Activated CD8-positive, alpha-beta memory T cell treated with anti-CD3 and anti-CD28 coated beads for 48 hours (primary cell): ENCODE results near the gene KLHL29.
"Not testable (repeated sequence)": the region's sequence is repeated elsewhere in the genome, so short reads cannot be mapped to it uniquely, and the experiment has no call there.

Experiments used
- DNase-seq, 3 experiments: peaks; one replicate each; pipeline ENCODE4 v3.0.0-alpha.2; 2020; ENCODE audit warnings: low read depth in 2 of 3, low spot score in 2 of 3

Gene KLHL29

GRCh38 chr2:23384551-23385343 lies at the start of gene KLHL29:
TSS of gene KLHL29 (plus strand) at chr2:23385179. CDS start at chr2:23562197, 177,018 bp downstream.
- peak; percentile 23 to 38 (median 30) for DNase-seq

DNA sequence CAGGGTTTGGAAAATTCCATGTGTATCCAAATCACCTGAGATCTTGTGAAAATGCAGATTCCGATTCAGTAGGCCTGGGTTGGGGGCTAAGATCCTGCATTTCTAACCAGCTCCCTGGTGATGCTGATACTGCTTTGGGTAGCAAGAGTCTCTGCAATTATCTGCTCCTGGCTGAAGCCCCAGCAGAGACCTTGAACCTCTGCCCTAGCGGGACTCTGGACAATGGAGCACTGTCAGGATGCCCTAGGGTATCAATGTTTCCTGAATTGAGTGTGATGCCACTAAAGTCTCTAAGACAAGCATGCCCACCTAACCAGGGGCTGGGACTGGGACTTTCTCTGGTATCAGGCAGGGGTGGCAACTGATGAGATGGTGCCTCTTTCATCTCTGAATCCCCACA lies 49.4 kb upstream of the KLHL29 start:
- DNase-seq: no peak

- DNase-seq: no peak
These were observed 42.9 kb upstream of the KLHL29 start for GRCh38 chr2:23342075-23342474.

GRCh38 chr2:23346029-23346428 lies 39.0 kb upstream of the KLHL29 start:
- DNase-seq: no peak

GRCh38 chr2:23346781-23347180 lies 38.2 kb upstream of the KLHL29 start:
- no peak for DNase-seq

GRCh38 chr2:23347471-23348092 lies 37.4 kb upstream of the KLHL29 start:
- no peak for DNase-seq

GRCh38 chr2:23348093-23348481 lies 36.9 kb upstream of the KLHL29 start:
- not testable (repeated sequence) for DNase-seq

DNA sequence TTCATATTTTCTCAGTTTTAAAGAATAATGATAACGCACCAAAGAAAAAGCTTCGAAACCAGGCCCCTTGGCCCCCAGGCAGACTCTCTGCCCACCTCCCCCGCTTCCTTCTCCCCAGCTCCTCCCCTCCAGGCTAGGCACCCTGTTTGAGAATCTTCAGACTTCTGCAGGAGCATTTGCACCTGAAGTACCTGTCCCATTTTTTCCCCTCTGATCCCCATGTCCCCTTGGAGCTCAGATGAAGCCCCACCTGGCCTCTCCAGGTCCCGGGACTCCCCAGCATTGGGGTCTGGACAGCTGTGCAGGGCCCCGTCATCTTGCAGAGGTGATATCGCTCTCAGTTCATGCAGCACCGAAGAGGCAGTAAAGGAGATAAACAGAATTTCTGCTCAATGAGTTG lies 35.5 kb upstream of the KLHL29 start:
- DNase-seq: no peak

DNA sequence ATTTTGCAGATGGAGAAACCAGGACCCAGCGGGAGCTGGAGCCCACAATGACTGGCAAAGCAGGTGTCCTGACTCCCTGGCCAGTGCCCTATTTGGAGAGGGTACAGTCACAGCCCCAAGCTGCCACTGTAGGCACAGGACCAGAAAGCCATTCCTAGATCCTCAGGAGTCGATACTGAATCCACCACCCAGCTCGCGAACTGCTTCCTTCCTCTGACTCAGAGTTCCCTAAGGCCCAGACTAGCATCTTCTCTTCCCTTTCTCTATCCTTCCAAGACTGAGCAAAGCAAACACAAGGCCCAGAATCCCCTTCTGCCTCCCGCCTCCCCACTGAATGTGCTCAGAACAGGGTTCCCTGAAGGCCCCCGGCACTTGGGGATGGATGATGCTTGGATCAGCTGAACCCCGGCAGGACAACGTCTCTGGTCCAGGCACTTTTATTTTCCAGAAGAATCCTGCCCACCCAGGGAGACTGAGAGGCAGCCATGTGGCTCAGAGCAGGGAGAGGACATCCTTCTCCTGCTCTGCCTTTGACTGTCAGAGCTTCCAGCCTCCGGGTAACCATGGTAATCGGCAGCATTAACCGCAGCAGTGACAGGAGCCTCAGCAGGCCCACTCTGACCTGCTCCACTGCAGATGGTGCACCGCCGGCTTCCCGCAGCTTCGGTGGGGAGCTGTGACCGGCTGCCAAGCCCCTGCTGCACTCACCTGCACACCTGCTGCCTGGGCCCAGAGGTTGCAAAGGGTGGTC lies 34.8 kb upstream of the KLHL29 start:
- no peak for DNase-seq

DNA sequence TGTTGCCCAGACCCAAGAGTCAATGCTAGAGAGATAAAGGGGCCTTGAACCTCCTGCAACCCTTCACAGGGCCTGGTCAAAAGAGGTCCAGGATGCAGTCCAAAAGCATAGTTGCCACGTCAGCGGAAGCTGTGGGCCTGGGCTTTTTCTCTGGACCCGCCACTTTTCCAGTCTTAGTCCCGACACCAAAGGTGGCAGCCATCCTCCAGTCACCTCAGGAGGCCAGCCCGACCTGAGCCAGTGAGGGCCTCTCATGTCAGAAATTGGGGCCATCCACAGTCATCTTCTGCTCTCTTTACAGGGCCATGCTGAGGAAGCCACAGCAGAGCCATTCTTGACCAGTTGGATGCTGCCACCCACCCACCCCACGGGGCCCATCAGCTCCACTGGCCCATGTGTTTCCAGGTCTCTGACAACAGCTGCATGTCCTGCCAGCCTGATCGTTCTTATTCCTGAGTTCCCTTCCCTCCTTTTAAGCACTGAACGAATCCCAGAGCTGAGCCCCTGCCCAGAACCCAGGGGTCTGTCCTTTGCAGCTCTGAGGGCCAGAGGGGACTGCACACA lies 34.1 kb upstream of the KLHL29 start:
- DNase-seq: no peak

DNA sequence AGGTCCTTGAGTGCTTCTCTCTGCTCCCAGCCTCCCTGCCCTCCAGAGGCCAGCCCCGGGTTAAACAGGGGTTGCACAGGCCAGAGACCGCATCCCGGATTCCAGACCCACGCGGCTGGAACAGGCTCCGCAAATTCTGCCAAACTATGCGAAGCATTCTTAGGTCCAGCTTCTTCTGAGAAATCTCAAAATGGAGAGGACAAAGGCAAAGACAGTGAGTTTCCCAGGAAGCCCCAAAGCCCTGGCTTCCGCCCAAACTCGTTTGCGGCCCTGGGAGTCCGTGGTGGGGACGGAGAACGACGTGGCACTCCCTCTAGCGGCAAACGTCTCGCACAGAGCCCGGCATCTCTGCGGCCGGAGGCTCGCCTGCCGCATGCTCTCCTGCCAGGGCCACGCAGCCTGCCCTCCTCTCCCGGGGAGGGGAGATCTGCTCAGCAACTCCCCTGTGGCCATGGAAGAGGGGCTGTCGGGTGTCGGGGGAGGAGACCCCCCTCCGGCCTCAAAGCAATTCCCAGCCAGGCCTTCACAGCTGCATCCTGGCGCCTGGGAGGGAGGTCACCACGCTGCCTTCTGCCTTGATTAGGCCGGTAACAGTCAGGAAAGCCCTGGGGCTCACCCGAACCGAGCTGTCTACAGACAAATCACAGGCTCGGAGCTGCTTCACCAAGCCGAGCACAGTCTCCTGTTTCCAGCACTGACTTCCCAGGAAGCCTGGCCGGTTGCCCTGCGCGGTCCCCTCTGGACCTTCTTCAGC lies 33.4 kb upstream of the KLHL29 start:
- DNase-seq: peak; percentile 12 to 20 (median 15)

GRCh38 chr2:23354554-23354953 lies 30.4 kb upstream of the KLHL29 start:
- no peak for DNase-seq

GRCh38 chr2:23355001-23355400 lies 30.0 kb upstream of the KLHL29 start:
- no peak for DNase-seq

- DNase-seq: no peak
These were observed 28.3 kb upstream of the KLHL29 start for GRCh38 chr2:23356711-23357110.

- DNase-seq: no peak
These were observed 25.1 kb upstream of the KLHL29 start for GRCh38 chr2:23359631-23360567.

GRCh38 chr2:23360571-23361125 lies 24.3 kb upstream of the KLHL29 start:
- no peak for DNase-seq

GRCh38 chr2:23361152-23361551 lies 23.8 kb upstream of the KLHL29 start:
- no peak for DNase-seq

- no peak for DNase-seq
These were observed 21.7 kb upstream of the KLHL29 start for GRCh38 chr2:23363268-23363667.

DNA sequence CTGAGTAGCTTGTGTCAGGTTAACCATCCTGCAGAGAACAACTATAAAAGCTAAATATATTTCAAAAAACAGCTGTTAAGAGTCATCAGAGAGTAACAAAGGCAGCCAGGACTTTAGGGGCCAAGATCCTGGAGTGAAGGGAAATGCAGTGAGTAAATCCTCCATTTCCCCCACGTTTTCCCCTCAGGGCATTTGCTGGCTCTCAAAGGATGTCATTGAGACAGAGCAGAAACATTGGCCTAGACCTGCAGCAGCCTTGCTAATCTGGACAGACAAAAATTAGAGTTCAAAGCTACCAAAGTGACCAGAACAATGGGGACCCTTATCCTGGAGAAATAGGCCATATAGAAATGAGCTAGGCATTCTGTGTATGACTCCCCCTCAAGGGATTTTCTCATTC lies 21.1 kb upstream of the KLHL29 start:
- DNase-seq: no peak

GRCh38 chr2:23366720-23367119 lies 18.3 kb upstream of the KLHL29 start:
- no peak for DNase-seq
